ENCODE results near the gene NINL. TPM values are rescaled to one million over a fixed set of nuclear protein-coding genes. Genes with fewer than 3 reads are reported as not detected.

NINL gene
- polyA plus RNA-seq, 1 donor (not counting 4 experiments of a cell fraction or from before 2014, with no cell fraction given): 0.79 TPM

DNA sequence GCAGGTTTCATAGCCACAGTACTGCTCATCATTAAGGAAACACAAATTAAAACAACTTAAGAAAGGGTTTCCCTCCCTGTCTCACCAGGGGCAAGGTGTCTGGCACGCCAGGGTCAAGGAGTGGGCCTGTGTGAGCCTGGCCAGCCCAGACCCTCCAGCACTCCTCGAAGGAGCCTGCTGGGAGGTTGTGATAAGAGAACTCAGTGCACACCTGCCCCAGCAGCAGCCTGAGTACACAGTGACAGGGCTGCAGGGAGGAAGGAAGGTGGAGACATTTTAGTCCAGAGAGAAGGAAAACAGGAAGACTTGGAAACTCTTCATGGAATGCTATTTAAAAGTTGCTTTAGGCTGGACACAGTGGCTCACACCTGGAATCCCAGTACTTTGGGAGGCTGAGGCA is 14.1 kb downstream of the NINL start:
- DNase-seq (ENCODE audit: low read depth, low spot score): no peak
- dilution Hi-C loops (cut with MboI; ENCODE audit: extremely low pct_ligation_motif_present, low sequenced_read_pairs): no loop called here
- no peaks in the 10 kb centered on the region for H3K27me3 ChIP-seq (ENCODE audit: control insufficient read depth, extremely low read depth, insufficient read depth, low read length)
- no peaks in the 10 kb centered on the region for H3K79me2 ChIP-seq (ENCODE audit: control insufficient read depth, insufficient read depth, low read length)
- no peak overlapping the region for H3K4me3 ChIP-seq (ENCODE audit: control insufficient read depth in 2 of 3, extremely low read depth in 1 of 3, insufficient read depth in 2 of 3, low read depth in 1 of 3, low read length in 3 of 3)
- no peaks in the 10 kb centered on the region for H3K9me1 ChIP-seq (ENCODE audit: control insufficient read depth, extremely low read depth, insufficient read depth, low read length)
- H3K9ac ChIP-seq (ENCODE audit: control insufficient read depth, extremely low read depth, insufficient read depth, low read length): no peak overlapping the region
- H4K20me1 ChIP-seq (ENCODE audit: control insufficient read depth, extremely low read depth, insufficient read depth, low read length): no peaks in the 10 kb centered on the region
- TF ChIP-seq, protein P1, sequence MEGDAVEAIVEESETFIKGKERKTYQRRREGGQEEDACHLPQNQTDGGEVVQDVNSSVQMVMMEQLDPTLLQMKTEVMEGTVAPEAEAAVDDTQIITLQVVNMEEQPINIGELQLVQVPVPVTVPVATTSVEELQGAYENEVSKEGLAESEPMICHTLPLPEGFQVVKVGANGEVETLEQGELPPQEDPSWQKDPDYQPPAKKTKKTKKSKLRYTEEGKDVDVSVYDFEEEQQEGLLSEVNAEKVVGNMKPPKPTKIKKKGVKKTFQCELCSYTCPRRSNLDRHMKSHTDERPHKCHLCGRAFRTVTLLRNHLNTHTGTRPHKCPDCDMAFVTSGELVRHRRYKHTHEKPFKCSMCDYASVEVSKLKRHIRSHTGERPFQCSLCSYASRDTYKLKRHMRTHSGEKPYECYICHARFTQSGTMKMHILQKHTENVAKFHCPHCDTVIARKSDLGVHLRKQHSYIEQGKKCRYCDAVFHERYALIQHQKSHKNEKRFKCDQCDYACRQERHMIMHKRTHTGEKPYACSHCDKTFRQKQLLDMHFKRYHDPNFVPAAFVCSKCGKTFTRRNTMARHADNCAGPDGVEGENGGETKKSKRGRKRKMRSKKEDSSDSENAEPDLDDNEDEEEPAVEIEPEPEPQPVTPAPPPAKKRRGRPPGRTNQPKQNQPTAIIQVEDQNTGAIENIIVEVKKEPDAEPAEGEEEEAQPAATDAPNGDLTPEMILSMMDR (optimal IDR thresholded peaks at IDR 0.05 in 1 of 3, IDR thresholded peaks at IDR 0.05 in 1 of 3, conservative IDR thresholded peaks at IDR 0.05 in 1 of 3; ENCODE audit: extremely low read depth in 1 of 3, insufficient read depth in 2 of 3, low read length in 3 of 3): no peak
- no peak for TF ChIP-seq EZH2 (IDR thresholded peaks at IDR 0.05; ENCODE audit: low read length)
- H3K36me3 ChIP-seq (ENCODE audit: control insufficient read depth in 2 of 2, extremely low read depth in 1 of 2, insufficient read depth in 2 of 2, low read length in 2 of 2): no peaks in the 10 kb centered on the region
- H3K4me2 ChIP-seq (ENCODE audit: control insufficient read depth, extremely low read depth, insufficient read depth, low read depth, low read length): no peak overlapping the region
- no peaks in the 10 kb centered on the region for H3K4me1 ChIP-seq (ENCODE audit: control insufficient read depth, extremely low read depth, insufficient read depth, low read length)
- FAIRE-seq: no peak
- no peak overlapping the region for H2AFZ ChIP-seq (ENCODE audit: control insufficient read depth, low read length)
- no peaks in the 10 kb centered on the region for H3K9me3 ChIP-seq (ENCODE audit: control insufficient read depth, low read depth, low read length)
- no peak overlapping the region for H3K27ac ChIP-seq (ENCODE audit: control insufficient read depth, insufficient read depth, low read length)

- Histone ChIP-seq H3K9me3 (ENCODE audit: control insufficient read depth, low read depth, low read length) (no peaks in the 10 kb centered on the region), H3K4me2 (ENCODE audit: control insufficient read depth, extremely low read depth, insufficient read depth, low read depth, low read length) (no peak overlapping the region), H4K20me1 (ENCODE audit: control insufficient read depth, extremely low read depth, insufficient read depth, low read length) (no peaks in the 10 kb centered on the region), H3K36me3 (ENCODE audit: control insufficient read depth in 2 of 2, extremely low read depth in 1 of 2, insufficient read depth in 2 of 2, low read length in 2 of 2) (no peaks in the 10 kb centered on the region), H3K27me3 (ENCODE audit: control insufficient read depth, extremely low read depth, insufficient read depth, low read length) (no peaks in the 10 kb centered on the region), H2AFZ (ENCODE audit: control insufficient read depth, low read length) (no peak overlapping the region), H3K79me2 (ENCODE audit: control insufficient read depth, insufficient read depth, low read length) (no peaks in the 10 kb centered on the region), H3K4me3 (ENCODE audit: control insufficient read depth in 2 of 3, extremely low read depth in 1 of 3, insufficient read depth in 2 of 3, low read depth in 1 of 3, low read length in 3 of 3) (no peak overlapping the region), H3K9me1 (ENCODE audit: control insufficient read depth, extremely low read depth, insufficient read depth, low read length) (no peaks in the 10 kb centered on the region), H3K27ac (ENCODE audit: control insufficient read depth, insufficient read depth, low read length) (no peak overlapping the region), H3K9ac (ENCODE audit: control insufficient read depth, extremely low read depth, insufficient read depth, low read length) (no peak overlapping the region), H3K4me1 (ENCODE audit: control insufficient read depth, extremely low read depth, insufficient read depth, low read length) (no peaks in the 10 kb centered on the region)
- no peak for FAIRE-seq
- no peak for DNase-seq (ENCODE audit: low read depth, low spot score)
- TF ChIP-seq, protein P1 (optimal IDR thresholded peaks at IDR 0.05 in 1 of 3, IDR thresholded peaks at IDR 0.05 in 1 of 3, conservative IDR thresholded peaks at IDR 0.05 in 1 of 3; ENCODE audit: extremely low read depth in 1 of 3, insufficient read depth in 2 of 3, low read length in 3 of 3): no peak
- TF ChIP-seq EZH2 (IDR thresholded peaks at IDR 0.05; ENCODE audit: low read length): no peak
- dilution Hi-C loops (cut with MboI; ENCODE audit: extremely low pct_ligation_motif_present, low sequenced_read_pairs): no loop called here
Measured at GRCh38 chr20:25570148-25570530, 15.2 kb downstream of the NINL start.
